Activated CD8-positive, alpha-beta T cell treated with anti-CD3 and anti-CD28 coated beads for 36 hours (primary cell): ENCODE results near the gene ST6GALNAC3. TPM values are rescaled to one million over a fixed set of nuclear protein-coding genes. Genes with fewer than 3 reads are reported as not detected.

Source experiments
- ATAC-seq: fragments of 200-7000 bp; cut with Tn5 transposase; one replicate; pipeline ENCODE4 v1.10.0; 2021; ENCODE audit warnings: mild to moderate bottlenecking, moderate library complexity
- CTCF ChIA-PET: fragments of 350-600 bp; sonication (Branson Sonifier 250); formaldehyde crosslinking; loops from one replicate; lab custom pipeline; 2021; ENCODE audit warnings: antibody characterized with exemption; lab: Charles Lee
- POLR2A ChIA-PET: fragments of 350-600 bp; sonication (Branson Sonifier 250); formaldehyde crosslinking; loops from one replicate; lab custom pipeline; 2021; ENCODE audit warnings: antibody characterized with exemption; lab: Charles Lee
- DNase-seq: peaks from one replicate; pipeline ENCODE4 v3.0.0-alpha.2; 2020
- H3K27ac Mint-ChIP-seq: one replicate; pipeline ENCODE4 v1.8.0; 2021; ENCODE audit warnings: mild to moderate bottlenecking, mixed read lengths
- H3K27me3 Mint-ChIP-seq: one replicate; pipeline ENCODE4 v1.8.0; 2021; ENCODE audit warnings: mixed read lengths
- H3K36me3 Mint-ChIP-seq: one replicate; pipeline ENCODE4 v1.8.0; 2021; ENCODE audit warnings: low read depth, mixed read lengths
- H3K4me1 Mint-ChIP-seq: one replicate; pipeline ENCODE4 v1.8.0; 2021; ENCODE audit warnings: low read depth, mixed read lengths
- H3K4me3 Mint-ChIP-seq: one replicate; pipeline ENCODE4 v1.8.0; 2021; ENCODE audit warnings: mild to moderate bottlenecking, moderate library complexity, mixed read lengths
- H3K9me3 Mint-ChIP-seq: one replicate; pipeline ENCODE4 v1.8.0; 2021; ENCODE audit warnings: mixed read lengths
- CTCF ChIP-seq: fragments of 200-600 bp; IDR thresholded peaks from one replicate; pipeline ENCODE4 v1.8.0; 2022; ENCODE audit warnings: antibody characterized with exemption, mild to moderate bottlenecking
- intact Hi-C: fragments of 100-400 bp; cut with micrococcal nuclease; formaldehyde crosslinking; loops from one replicate; pipeline ENCODE4 v1.10.0; 2022
- total RNA-seq, 2 experiments: library from RNA; stranded (reverse); gene quantifications; one replicate each; pipeline ENCODE4 v1.2.3, GENCODE V29; 2021

The ST6GALNAC3 gene
- total RNA-seq, 2 experiments from 2014 or later: 2.7 to 2.9 TPM

DNA sequence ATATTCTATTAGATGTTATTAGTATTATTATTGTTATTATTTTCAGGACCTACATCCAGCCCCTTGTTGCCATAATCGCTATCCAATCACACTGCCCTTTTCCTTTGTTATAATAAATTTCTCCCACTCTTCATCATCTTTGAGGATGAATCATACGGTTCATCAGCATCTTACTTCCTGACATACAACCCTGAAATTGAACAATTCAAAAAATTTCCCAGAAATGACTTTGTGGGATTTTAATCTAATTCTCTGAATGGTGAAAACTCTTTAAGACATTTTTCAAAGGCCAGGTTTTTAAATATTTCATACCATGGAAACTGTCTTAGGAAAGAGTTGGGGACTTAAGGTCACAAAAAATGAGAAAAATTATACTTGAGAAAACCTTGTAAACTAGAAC is 353.5 kb downstream of the ST6GALNAC3 start:
- CTCF ChIA-PET: no interaction called here
- POLR2A ChIA-PET: no interaction called here
- TF ChIP-seq CTCF: no peak

GRCh38 chr1:76430531-76430930 is 356.0 kb downstream of the ST6GALNAC3 start:
- no peak for ATAC-seq
- Mint-ChIP-seq H3K9me3 (no peaks in the 10 kb centered on the region), H3K27ac (no peak overlapping the region), H3K27me3 (no peaks in the 10 kb centered on the region), H3K4me3 (no peak overlapping the region), H3K36me3 (no peaks in the 10 kb centered on the region), H3K4me1 (no peaks in the 10 kb centered on the region)
- POLR2A ChIA-PET: interaction anchor here (0.8 kb wide), 1 partner anchor 9 kb away, joined by 3 read pairs; no protein-coding TSS in a partner anchor
- CTCF ChIA-PET: interaction anchor here (1.1 to 1.2 kb wide), 2 partner anchors 12 to 98 kb away, joined by 3 to 4 read pairs; no protein-coding TSS in a partner anchor
- no peak for TF ChIP-seq CTCF
- intact Hi-C loops: no loop called here
- no peak for DNase-seq

More for the DNA sequence above, 353.5 kb downstream of the ST6GALNAC3 start:
- intact Hi-C loops: no loop called here
- no peak overlapping the region for H3K4me3 Mint-ChIP-seq
- H3K4me1 Mint-ChIP-seq: no peaks in the 10 kb centered on the region
- no peaks in the 10 kb centered on the region for H3K36me3 Mint-ChIP-seq
- ATAC-seq (no peak), DNase-seq (no peak)
- no peaks in the 10 kb centered on the region for H3K27me3 Mint-ChIP-seq
- no peaks in the 10 kb centered on the region for H3K9me3 Mint-ChIP-seq
- H3K27ac Mint-ChIP-seq: no peak overlapping the region

- ChIA-PET CTCF (no interaction called here), POLR2A (interaction anchor here (0.8 kb wide), 1 partner anchor 219 kb away, joined by 3 read pairs; no protein-coding TSS in a partner anchor)
- no peak overlapping the region for H3K4me3 Mint-ChIP-seq
- TF ChIP-seq CTCF: no peak
- intact Hi-C loops: no loop called here
- ATAC-seq: no peak
- no peaks in the 10 kb centered on the region for H3K36me3 Mint-ChIP-seq
- no peak overlapping the region for H3K27ac Mint-ChIP-seq
- DNase-seq: no peak
- H3K4me1 Mint-ChIP-seq: no peaks in the 10 kb centered on the region
- H3K27me3 Mint-ChIP-seq: no peaks in the 10 kb centered on the region
- H3K9me3 Mint-ChIP-seq: no peaks in the 10 kb centered on the region
Observed at GRCh38 chr1:76433526-76433925, 359.0 kb downstream of the ST6GALNAC3 start.

- no peaks in the 10 kb centered on the region for H3K36me3 Mint-ChIP-seq
- ChIA-PET POLR2A (no interaction called here), CTCF (interaction anchor here (1.4 kb wide), 1 partner anchor 12 kb away, joined by 4 read pairs; no protein-coding TSS in a partner anchor)
- H3K9me3 Mint-ChIP-seq: peaks cover 2% of the 10 kb centered on the region
- H3K4me1 Mint-ChIP-seq: no peaks in the 10 kb centered on the region
- ATAC-seq: no peak
- TF ChIP-seq CTCF: no peak
- no peak for DNase-seq
- no peaks in the 10 kb centered on the region for H3K27me3 Mint-ChIP-seq
- no peak overlapping the region for H3K27ac Mint-ChIP-seq
- H3K4me3 Mint-ChIP-seq: no peak overlapping the region
- intact Hi-C loops: no loop called here
Observed at GRCh38 chr1:76443217-76443616, 368.7 kb downstream of the ST6GALNAC3 start.

- Mint-ChIP-seq H3K27ac (no peak overlapping the region), H3K4me1 (no peaks in the 10 kb centered on the region), H3K27me3 (no peaks in the 10 kb centered on the region), H3K4me3 (no peak overlapping the region), H3K9me3 (peaks cover 2% of the 10 kb centered on the region), H3K36me3 (no peaks in the 10 kb centered on the region)
- ATAC-seq (no peak), DNase-seq (no peak)
- CTCF ChIA-PET: no interaction called here
- intact Hi-C loops: no loop called here
- POLR2A ChIA-PET: no interaction called here
- TF ChIP-seq CTCF: no peak
Observed at GRCh38 chr1:76444773-76445172, 370.2 kb downstream of the ST6GALNAC3 start.
